Kidney (tissue), 14 donors: ENCODE measurements around the gene RAB33A. TPM values are rescaled to one million over a fixed set of nuclear protein-coding genes. Genes with fewer than 3 reads are reported as not detected.

Experiments used
- DNase-seq, 5 donors: peaks; one replicate each; pipeline ENCODE4 v3.0.0-alpha.2; 2013 to 2020
- FAIRE-seq: peaks from 2 replicates; lab custom pipeline; 2012; peaks lifted over from hg19 to GRCh38; lab: Jason Lieb, UNC
- H3K27ac ChIP-seq, 2 donors: one replicate each; pipeline ENCODE4 v1.7.0; 2013; ENCODE audit warnings: low read depth in 2 of 2, low read length in 2 of 2, inconsistent platforms in 1 of 2
- H3K27me3 ChIP-seq: one replicate; pipeline ENCODE4 v1.7.1; 2013; ENCODE audit warnings: low read length, inconsistent platforms; ENCODE audit not compliant: control insufficient read depth, insufficient read depth
- H3K36me3 ChIP-seq, 3 donors: one replicate each; pipeline versions ENCODE4 v1.7.0 to v1.7.1; 2013; ENCODE audit warnings: low read length in 3 of 3, control low read depth in 1 of 3, inconsistent platforms in 1 of 3; ENCODE audit not compliant: insufficient read depth in 3 of 3, control insufficient read depth in 2 of 3
- H3K4me1 ChIP-seq, 3 donors: one replicate each; pipeline versions ENCODE4 v1.7.0 to v1.7.1; 2013; ENCODE audit warnings: low read length in 3 of 3, inconsistent platforms in 1 of 3, low read depth in 1 of 3; ENCODE audit not compliant: control insufficient read depth in 2 of 3, insufficient read depth in 2 of 3
- H3K4me3 ChIP-seq, 3 donors: one replicate each; pipeline versions ENCODE4 v1.7.0 to v1.8.1; 2013; ENCODE audit warnings: low read length in 3 of 3, control low read depth in 1 of 3, inconsistent platforms in 1 of 3
- H3K9ac ChIP-seq, 3 donors: one replicate each; pipeline versions ENCODE4 v1.7.0 to v1.7.1; 2013; ENCODE audit warnings: low read length in 3 of 3, control low read depth in 1 of 3, inconsistent platforms in 1 of 3
- H3K9me3 ChIP-seq, 3 donors: one replicate each; pipeline versions ENCODE4 v1.7.0 to v1.7.1; 2013; ENCODE audit warnings: low read length in 3 of 3, control low read depth in 1 of 3, inconsistent platforms in 1 of 3; ENCODE audit not compliant: control insufficient read depth in 2 of 3, insufficient read depth in 1 of 3
- intact Hi-C: fragments of 100-400 bp; cut with DNase I; formaldehyde crosslinking; loops from one replicate; pipeline ENCODE4 v1.11.1; 2022
- polyA plus RNA-seq: library from polyadenylated mRNA; stranded (reverse); fragments of 350-450 nt; fragmentation: Illumina TruSeq; extraction: RNeasy Lipid Tissue Mini Kit (QIAGEN cat#74804); gene quantifications from one replicate; pipeline ENCODE4 v1.2.3, GENCODE V29; 2014; ENCODE audit warnings: low read depth, low replicate concordance; ENCODE audit not compliant: insufficient read depth
- total RNA-seq: library from RNA; stranded (reverse); fragmentation: NEBNext Ultra II Directional; extraction: Animal tissue kit (Norgen Biotek cat#: 25700); gene quantifications from one replicate; pipeline ENCODE4 v1.2.1, GENCODE V29; 2021
- TF ChIP-seq, protein P1 (sequence below): IDR thresholded peaks from 3 replicates; pipeline ENCODE4 v1.5.1; 2012; ENCODE audit warnings: mild to moderate bottlenecking, moderate library complexity, borderline replicate concordance; ENCODE audit not compliant: insufficient read depth; ENCODE audit errors: extremely low read depth
- donor health status: control.
- donor health status: control.
- donor health status: control.
- donor health status: control.
- donor health status: control.
- donor health status: DM: yes; HTN: yes; CAD: no.
- donor health status: Normal renal cell carcinoma (clear cell type).

Gene RAB33A
- total and polyA plus RNA-seq, 2 donors from 2014 or later = 2.9 TPM; not detected in 1

GRCh38 chrX:130184857-130185256 is 13.1 kb downstream of the RAB33A start:
- DNase-seq (no peak), FAIRE-seq (no peak)

GRCh38 chrX:130186651-130187050 is 14.9 kb downstream of the RAB33A start:
- FAIRE-seq (no peak), DNase-seq (peak in 1 of 5 donors; percentile 36)
- Histone ChIP-seq H3K9ac (no peak overlapping the region), H3K27me3 (no peaks in the 10 kb centered on the region), H3K27ac (no peak overlapping the region), H3K4me1 (no peaks in the 10 kb centered on the region), H3K9me3 (no peaks in the 10 kb centered on the region), H3K36me3 (no peaks in the 10 kb centered on the region), H3K4me3 (no peak overlapping the region)
- intact Hi-C loops = no loop called here
- TF ChIP-seq, protein P1, sequence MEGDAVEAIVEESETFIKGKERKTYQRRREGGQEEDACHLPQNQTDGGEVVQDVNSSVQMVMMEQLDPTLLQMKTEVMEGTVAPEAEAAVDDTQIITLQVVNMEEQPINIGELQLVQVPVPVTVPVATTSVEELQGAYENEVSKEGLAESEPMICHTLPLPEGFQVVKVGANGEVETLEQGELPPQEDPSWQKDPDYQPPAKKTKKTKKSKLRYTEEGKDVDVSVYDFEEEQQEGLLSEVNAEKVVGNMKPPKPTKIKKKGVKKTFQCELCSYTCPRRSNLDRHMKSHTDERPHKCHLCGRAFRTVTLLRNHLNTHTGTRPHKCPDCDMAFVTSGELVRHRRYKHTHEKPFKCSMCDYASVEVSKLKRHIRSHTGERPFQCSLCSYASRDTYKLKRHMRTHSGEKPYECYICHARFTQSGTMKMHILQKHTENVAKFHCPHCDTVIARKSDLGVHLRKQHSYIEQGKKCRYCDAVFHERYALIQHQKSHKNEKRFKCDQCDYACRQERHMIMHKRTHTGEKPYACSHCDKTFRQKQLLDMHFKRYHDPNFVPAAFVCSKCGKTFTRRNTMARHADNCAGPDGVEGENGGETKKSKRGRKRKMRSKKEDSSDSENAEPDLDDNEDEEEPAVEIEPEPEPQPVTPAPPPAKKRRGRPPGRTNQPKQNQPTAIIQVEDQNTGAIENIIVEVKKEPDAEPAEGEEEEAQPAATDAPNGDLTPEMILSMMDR = no peak

More at GRCh38 chrX:130184857-130185256, 13.1 kb downstream of the RAB33A start:
- Histone ChIP-seq H3K27ac (no peak overlapping the region), H3K4me3 (no peak overlapping the region), H3K36me3 (no peaks in the 10 kb centered on the region), H3K27me3 (no peaks in the 10 kb centered on the region), H3K4me1 (no peaks in the 10 kb centered on the region), H3K9me3 (no peaks in the 10 kb centered on the region), H3K9ac (no peak overlapping the region)
- intact Hi-C loops = no loop called here
- TF ChIP-seq, protein P1 = no peak

GRCh38 chrX:130190801-130191200 is 19.0 kb downstream of the RAB33A start:
- Histone ChIP-seq H3K27ac (no peak overlapping the region), H3K4me1 (no peaks in the 10 kb centered on the region), H3K4me3 (no peak overlapping the region), H3K9me3 (no peaks in the 10 kb centered on the region), H3K27me3 (no peaks in the 10 kb centered on the region), H3K36me3 (no peaks in the 10 kb centered on the region), H3K9ac (no peak overlapping the region)
- intact Hi-C loops = loop anchor here (5.0 kb wide), 1 partner anchor 114 kb away; no protein-coding TSS in a partner anchor
- DNase-seq (no peak), FAIRE-seq (no peak)
- TF ChIP-seq, protein P1 = no peak

DNA sequence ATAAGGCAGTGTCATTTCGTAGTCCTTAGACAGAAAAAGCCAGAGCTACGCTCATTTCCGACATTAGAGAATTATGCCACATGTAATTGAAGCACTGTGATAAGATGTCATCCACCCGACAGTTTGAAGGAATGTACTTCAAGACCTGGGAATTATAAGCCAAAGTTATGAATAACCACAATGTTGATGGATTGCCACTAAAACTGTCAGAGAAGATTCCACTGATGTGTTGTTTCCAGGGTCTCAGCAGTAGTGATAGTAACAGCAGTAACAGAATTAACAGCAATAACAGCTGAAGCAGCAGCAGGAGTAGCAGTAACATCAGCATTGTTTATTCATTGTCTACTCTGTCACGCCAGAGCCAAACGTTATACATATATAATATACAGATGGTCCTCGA is 24.7 kb downstream of the RAB33A start:
- DNase-seq (peak in 2 of 5 donors; percentile 10 to 35), FAIRE-seq (no peak)
- TF ChIP-seq, protein P1 = no peak
- no peaks in the 10 kb centered on the region for H3K9me3 ChIP-seq
- H3K9ac ChIP-seq = no peak overlapping the region
- H3K4me3 ChIP-seq = no peak overlapping the region
- H3K27me3 ChIP-seq = no peaks in the 10 kb centered on the region
- intact Hi-C loops = no loop called here
- H3K27ac ChIP-seq = no peak overlapping the region
- H3K4me1 ChIP-seq = no peaks in the 10 kb centered on the region
- no peaks in the 10 kb centered on the region for H3K36me3 ChIP-seq
